CD4-positive, alpha-beta T cell (primary cell): ENCODE results near the gene SEMA4D. TPM values are rescaled to one million over a fixed set of nuclear protein-coding genes. Genes with fewer than 3 reads are reported as not detected.
"Not testable (repeated sequence)": the region's sequence is repeated elsewhere in the genome, so short reads cannot be mapped to it uniquely, and the experiment has no call there.

Source experiments
- ATAC-seq: fragments of 200-7000 bp; cut with Tn5 transposase; one replicate; pipeline ENCODE4 v1.10.0; 2022; ENCODE audit warnings: mild to moderate bottlenecking; ENCODE audit not compliant: poor library complexity
- CTCF ChIA-PET: fragments of 350-600 bp; sonication (Branson Sonifier 250); formaldehyde crosslinking; loops from one replicate; lab custom pipeline; 2021; ENCODE audit warnings: antibody characterized with exemption, inconsistent platforms; lab: Charles Lee
- POLR2A ChIA-PET: fragments of 350-600 bp; sonication (Branson Sonifier 250); formaldehyde crosslinking; loops from one replicate; lab custom pipeline; 2021; ENCODE audit warnings: antibody characterized with exemption, inconsistent platforms; lab: Charles Lee
- DNase-seq, 14 experiments: peaks; one replicate each; pipeline ENCODE4 v3.0.0-alpha.2; 2013 to 2020; ENCODE audit warnings: mixed read lengths in 2 of 14
- H3K27ac ChIP-seq, 2 donors: one replicate each; pipeline versions ENCODE4 v1.5.1 to v1.7.0; 2013; ENCODE audit warnings: low read length in 2 of 2, low read depth in 1 of 2, mild to moderate bottlenecking in 1 of 2
- H3K27me3 ChIP-seq, 2 experiments: 1 replicate in 1 of 2; 2 replicates in 1 of 2; pipeline versions ENCODE4 v1.6.1 to v1.7.0; 2013; ENCODE audit warnings: low read length in 2 of 2, control low read depth in 1 of 2, mild to moderate bottlenecking in 1 of 2, moderate library complexity in 1 of 2; ENCODE audit not compliant: insufficient read depth in 2 of 2, control insufficient read depth in 1 of 2
- H3K36me3 ChIP-seq: one replicate; pipeline ENCODE4 v1.6.1; 2013; ENCODE audit warnings: low read length, control low read depth; ENCODE audit not compliant: insufficient read depth
- H3K4me1 ChIP-seq: one replicate; pipeline ENCODE4 v1.6.1; 2013; ENCODE audit warnings: low read length, control low read depth; ENCODE audit not compliant: insufficient read depth
- H3K4me3 ChIP-seq: one replicate; pipeline ENCODE4 v1.5.1; 2013; ENCODE audit warnings: mild to moderate bottlenecking, low read length, moderate library complexity
- H3K9me3 ChIP-seq, 2 experiments: 1 replicate in 1 of 2; 2 replicates in 1 of 2; pipeline versions ENCODE4 v1.6.1 to v1.7.0; 2013; ENCODE audit warnings: low read length in 2 of 2, mild to moderate bottlenecking in 2 of 2, control low read depth in 1 of 2, moderate library complexity in 1 of 2; ENCODE audit not compliant: control insufficient read depth in 1 of 2, insufficient read depth in 1 of 2
- H3K27ac Mint-ChIP-seq: one replicate; pipeline ENCODE4 v1.8.0; 2020; ENCODE audit warnings: mixed read lengths
- H3K27me3 Mint-ChIP-seq: one replicate; pipeline ENCODE4 v1.8.0; 2021; ENCODE audit warnings: mixed read lengths
- H3K36me3 Mint-ChIP-seq: one replicate; pipeline ENCODE4 v1.8.0; 2021; ENCODE audit warnings: low read depth, mixed read lengths
- H3K4me1 Mint-ChIP-seq: one replicate; pipeline ENCODE4 v1.8.0; 2021; ENCODE audit warnings: low read depth, mixed read lengths
- H3K4me3 Mint-ChIP-seq: one replicate; pipeline ENCODE4 v1.8.0; 2020; ENCODE audit warnings: mild to moderate bottlenecking, mixed read lengths
- H3K9me3 Mint-ChIP-seq: one replicate; pipeline ENCODE4 v1.8.0; 2020; ENCODE audit warnings: mixed read lengths
- CTCF ChIP-seq: fragments of 200-600 bp; IDR thresholded peaks from one replicate; pipeline ENCODE4 v1.8.0; 2022; ENCODE audit warnings: antibody characterized with exemption, mild to moderate bottlenecking
- intact Hi-C, 2 experiments: fragments of 100-400 bp; cut with DNase I in 1 of 2; cut with micrococcal nuclease in 1 of 2; formaldehyde crosslinking; loops; one replicate each; pipeline versions ENCODE4 v1.15.1 to v1.9.0; 2023 to 2025; cut with DNase I, micrococcal nuclease
- total RNA-seq, 174 experiments: library from RNA in 2 of 174; stranded (reverse) in 2 of 174; gene quantifications; one replicate each; pipeline ENCODE4 v1.2.3 and lab custom pipeline; 2021 to 2026

The SEMA4D gene
- total RNA-seq, 2 experiments from 2014 or later = 399 to 430 TPM

DNA sequence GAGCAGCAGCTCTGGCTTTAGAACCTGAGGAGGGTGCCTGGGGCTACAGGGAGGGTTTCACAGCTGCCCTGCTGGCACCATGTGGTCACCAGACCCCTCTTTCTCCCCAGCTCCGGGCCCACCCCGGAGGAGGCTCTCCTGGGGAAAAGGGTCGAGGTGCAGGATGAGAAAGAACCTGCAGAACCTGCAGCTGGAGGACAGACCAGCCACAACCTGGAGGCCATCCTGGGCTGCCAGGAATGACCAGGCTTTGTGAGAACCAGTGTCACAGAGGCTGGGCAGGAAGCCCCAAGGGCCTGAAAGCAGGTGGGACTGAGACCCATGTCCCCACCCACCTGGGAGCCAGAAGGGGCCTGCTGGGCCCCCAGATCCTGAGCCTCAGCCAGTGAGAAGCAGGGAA, 23.0 kb downstream of the SEMA4D start:
- intact Hi-C loops = no loop called here
- H3K27ac ChIP-seq = peak overlapping the region; percentile 62 to 73
- H3K27me3 ChIP-seq = no peaks in the 10 kb centered on the region
- no peaks in the 10 kb centered on the region for H3K27me3 Mint-ChIP-seq
- no peak for TF ChIP-seq CTCF
- H3K36me3 Mint-ChIP-seq = peaks cover 93% of the 10 kb centered on the region
- no peak for ATAC-seq
- CTCF ChIA-PET = interaction anchor here (1.7 to 2.4 kb wide), 2 partner anchors 46 to 74 kb away, joined by 6 to 12 read pairs; no protein-coding TSS in a partner anchor
- peaks cover 95% of the 10 kb centered on the region for H3K4me1 ChIP-seq
- peaks cover 4% of the 10 kb centered on the region for H3K9me3 Mint-ChIP-seq
- POLR2A ChIA-PET = interaction anchor here (0.6 to 7.2 kb wide), 9 partner anchors 10 to 55 kb away, joined by 3 to 44 read pairs (median 3); no protein-coding TSS in a partner anchor
- no peak for DNase-seq
- peaks cover 0 to 6% of the 10 kb centered on the region in 2 experiments for H3K9me3 ChIP-seq
- H3K4me1 Mint-ChIP-seq = peaks cover 95% of the 10 kb centered on the region
- no peak overlapping the region for H3K4me3 ChIP-seq
- H3K36me3 ChIP-seq = peaks cover 56% of the 10 kb centered on the region
- H3K27ac Mint-ChIP-seq = peak overlapping the region; percentile 97
- no peak overlapping the region for H3K4me3 Mint-ChIP-seq

- H3K27me3 Mint-ChIP-seq = no peaks in the 10 kb centered on the region
- H3K4me3 Mint-ChIP-seq = peak overlapping the region; percentile 40
- no peak for TF ChIP-seq CTCF
- H3K36me3 ChIP-seq = peaks cover 51% of the 10 kb centered on the region
- H3K27ac Mint-ChIP-seq = peak overlapping the region; percentile 96
- no peaks in the 10 kb centered on the region for H3K27me3 ChIP-seq
- ATAC-seq = no peak
- POLR2A ChIA-PET = interaction anchor here (0.6 to 7.2 kb wide), 8 partner anchors 9 to 50 kb away, joined by 3 to 44 read pairs (median 4); no protein-coding TSS in a partner anchor
- peaks cover 0 to 3% of the 10 kb centered on the region in 2 experiments for H3K9me3 ChIP-seq
- DNase-seq = no peak
- H3K27ac ChIP-seq = peak overlapping the region in 1 of 2 donors; percentile 62
- H3K4me3 ChIP-seq = no peak overlapping the region
- CTCF ChIA-PET = interaction anchor here (1.7 to 2.4 kb wide), 2 partner anchors 45 to 75 kb away, joined by 6 to 12 read pairs; no protein-coding TSS in a partner anchor
- H3K36me3 Mint-ChIP-seq = peaks cover 93% of the 10 kb centered on the region
- H3K4me1 ChIP-seq = peaks cover 93% of the 10 kb centered on the region
- H3K4me1 Mint-ChIP-seq = peaks cover 95% of the 10 kb centered on the region
- intact Hi-C loops = no loop called here
- H3K9me3 Mint-ChIP-seq = no peaks in the 10 kb centered on the region
Observed at GRCh38 chr9:89473762-89474469, 24.0 kb downstream of the SEMA4D start.

DNA sequence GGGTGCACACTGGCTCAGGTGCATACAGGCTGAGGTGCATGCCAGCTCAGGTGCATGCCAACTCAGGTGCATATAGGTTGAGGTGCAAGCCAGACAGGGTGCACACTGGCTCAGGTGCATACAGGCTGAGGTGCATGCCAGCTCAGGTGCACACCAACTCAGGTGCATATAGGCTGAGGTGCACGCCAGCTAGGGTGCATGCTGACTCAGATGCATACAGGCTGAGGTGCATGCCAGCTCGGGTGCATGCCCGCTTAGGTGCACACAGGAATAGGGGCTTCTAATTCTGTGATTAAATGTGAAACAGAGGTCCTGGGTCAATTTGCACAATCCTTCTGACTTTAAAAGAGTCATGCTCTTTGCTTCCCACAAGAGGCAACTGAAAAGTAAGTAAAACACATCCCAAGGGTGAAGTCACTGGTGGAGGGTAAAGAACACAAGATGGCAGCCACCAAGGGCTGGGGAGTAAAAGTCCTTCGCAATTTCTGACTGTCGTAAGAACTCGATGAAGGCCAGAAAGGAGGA, 26.1 kb downstream of the SEMA4D start:
- H3K4me3 Mint-ChIP-seq = peak overlapping the region; percentile 56
- Histone ChIP-seq H3K27ac (peak overlapping the region; percentile 10 to 38), H3K4me1 (peaks cover 93% of the 10 kb centered on the region), H3K36me3 (peaks cover 46% of the 10 kb centered on the region)
- CTCF ChIA-PET = interaction anchor here (0.7 to 5.8 kb wide), 4 partner anchors 27 to 77 kb away, joined by 3 to 25 read pairs (median 11); no protein-coding TSS in a partner anchor
- not testable (repeated sequence) for H3K4me3 ChIP-seq, H3K9me3 ChIP-seq, H3K27me3 Mint-ChIP-seq, H3K9me3 Mint-ChIP-seq, ATAC-seq, H3K27me3 ChIP-seq
- peak overlapping the region; percentile 96 for H3K27ac Mint-ChIP-seq
- POLR2A ChIA-PET = interaction anchor here (0.9 to 7.2 kb wide), 14 partner anchors 9 to 77 kb away, joined by 3 to 44 read pairs (median 6); no protein-coding TSS in a partner anchor
- H3K4me1 Mint-ChIP-seq = peaks cover 95% of the 10 kb centered on the region
- DNase-seq = peak in 1 of 14 experiments; percentile 48
- intact Hi-C loops = loop anchor here in 1 of 2 experiments (2.0 kb wide), 1 partner anchor 15 kb away; no protein-coding TSS in a partner anchor
- peaks cover 89% of the 10 kb centered on the region for H3K36me3 Mint-ChIP-seq
